Measurements from ENCODE around the gene MKS1.

- TF ChIP-seq, protein P1, sequence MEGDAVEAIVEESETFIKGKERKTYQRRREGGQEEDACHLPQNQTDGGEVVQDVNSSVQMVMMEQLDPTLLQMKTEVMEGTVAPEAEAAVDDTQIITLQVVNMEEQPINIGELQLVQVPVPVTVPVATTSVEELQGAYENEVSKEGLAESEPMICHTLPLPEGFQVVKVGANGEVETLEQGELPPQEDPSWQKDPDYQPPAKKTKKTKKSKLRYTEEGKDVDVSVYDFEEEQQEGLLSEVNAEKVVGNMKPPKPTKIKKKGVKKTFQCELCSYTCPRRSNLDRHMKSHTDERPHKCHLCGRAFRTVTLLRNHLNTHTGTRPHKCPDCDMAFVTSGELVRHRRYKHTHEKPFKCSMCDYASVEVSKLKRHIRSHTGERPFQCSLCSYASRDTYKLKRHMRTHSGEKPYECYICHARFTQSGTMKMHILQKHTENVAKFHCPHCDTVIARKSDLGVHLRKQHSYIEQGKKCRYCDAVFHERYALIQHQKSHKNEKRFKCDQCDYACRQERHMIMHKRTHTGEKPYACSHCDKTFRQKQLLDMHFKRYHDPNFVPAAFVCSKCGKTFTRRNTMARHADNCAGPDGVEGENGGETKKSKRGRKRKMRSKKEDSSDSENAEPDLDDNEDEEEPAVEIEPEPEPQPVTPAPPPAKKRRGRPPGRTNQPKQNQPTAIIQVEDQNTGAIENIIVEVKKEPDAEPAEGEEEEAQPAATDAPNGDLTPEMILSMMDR (IDR thresholded peaks at IDR 0.05) = no peak
- TF ChIP-seq POLR2A (IDR thresholded peaks at IDR 0.05) = no peak
Observed at GRCh38 chr17:58236394-58236793, 17.3 kb upstream of the MKS1 start.
